Forelimb muscle (tissue), 1 donor: ENCODE data around the gene GPX4. TPM values are rescaled to one million over a fixed set of nuclear protein-coding genes. Genes with fewer than 3 reads are reported as not detected.

Source experiments
- DNase-seq: peaks from one replicate; pipeline ENCODE4 v3.0.0-alpha.2; 2013; ENCODE audit warnings: low read depth
- polyA plus RNA-seq: library from polyadenylated mRNA; unstranded; fragments of 120-200 nt; gene quantifications from one replicate; pipeline ENCODE4 v1.2.1, GENCODE V29; 2013; ENCODE audit not compliant: insufficient read length

GPX4 gene
- polyA plus RNA-seq, 1 donor = 137 TPM

GRCh38 chr19:1068009-1069001, 35.5 kb upstream of the GPX4 start:
- DNase-seq = no peak

- no peak for DNase-seq
Observed at GRCh38 chr19:1069009-1069779, 34.6 kb upstream of the GPX4 start.

- DNase-seq = no peak
Observed at GRCh38 chr19:1070576-1070930, 33.2 kb upstream of the GPX4 start.

- no peak for DNase-seq
Observed at GRCh38 chr19:1070931-1071791, 32.6 kb upstream of the GPX4 start.

GRCh38 chr19:1072371-1073015, 31.3 kb upstream of the GPX4 start:
- no peak for DNase-seq

GRCh38 chr19:1073063-1073955, 30.5 kb upstream of the GPX4 start:
- DNase-seq = no peak

GRCh38 chr19:1073956-1074517, 29.8 kb upstream of the GPX4 start:
- DNase-seq = no peak

- DNase-seq = no peak
Observed at GRCh38 chr19:1074544-1075283, 29.1 kb upstream of the GPX4 start.

GRCh38 chr19:1076046-1076386, 27.8 kb upstream of the GPX4 start:
- no peak for DNase-seq

- no peak for DNase-seq
Observed at GRCh38 chr19:1076951-1077350, 26.8 kb upstream of the GPX4 start.

- DNase-seq = no peak
Observed at GRCh38 chr19:1079566-1080111, 24.2 kb upstream of the GPX4 start.

GRCh38 chr19:1080360-1081161, 23.2 kb upstream of the GPX4 start:
- DNase-seq = no peak

- DNase-seq = no peak
Observed at GRCh38 chr19:1081301-1082164, 22.3 kb upstream of the GPX4 start.

GRCh38 chr19:1082165-1082927, 21.4 kb upstream of the GPX4 start:
- no peak for DNase-seq

GRCh38 chr19:1082928-1083816, 20.6 kb upstream of the GPX4 start:
- DNase-seq = no peak
